GM18951 (cell line): ENCODE measurements around the gene IRX6.

Experiments
- POLR2A ChIP-seq: IDR thresholded peaks from 4 replicates; pipeline ENCODE4 v1.6.1; 2011; ENCODE audit warnings: mild to moderate bottlenecking; ENCODE audit not compliant: insufficient read length, insufficient read depth; ENCODE audit errors: extremely low read depth
- in situ Hi-C: fragments of 300-500 bp; cut with MboI; formaldehyde crosslinking; loops from one replicate; pipeline ENCODE4 v1.12.0; 2022; ENCODE audit warnings: low sequenced_read_pairs, mixed read lengths, inconsistent platforms; ENCODE audit not compliant: unreplicated experiment

IRX6 gene

GRCh38 chr16:55328611-55329569, 4.9 kb downstream of the IRX6 start:
- in situ Hi-C loops: no loop called here
- no peak for TF ChIP-seq POLR2A

GRCh38 chr16:55329791-55330428, 5.9 kb downstream of the IRX6 start:
- no peak for TF ChIP-seq POLR2A
- in situ Hi-C loops: no loop called here

GRCh38 chr16:55330781-55331647, 7.0 kb downstream of the IRX6 start:
- in situ Hi-C loops: no loop called here
- TF ChIP-seq POLR2A: no peak

- no peak for TF ChIP-seq POLR2A
- in situ Hi-C loops: no loop called here
Measured at GRCh38 chr16:55331648-55332185, 7.7 kb downstream of the IRX6 start.

GRCh38 chr16:55333684-55334083, 9.7 kb downstream of the IRX6 start:
- in situ Hi-C loops: no loop called here
- TF ChIP-seq POLR2A: no peak

- no peak for TF ChIP-seq POLR2A
- in situ Hi-C loops: no loop called here
Measured at GRCh38 chr16:55338646-55339045, 14.6 kb downstream of the IRX6 start.

GRCh38 chr16:55340445-55340844, 16.4 kb downstream of the IRX6 start:
- in situ Hi-C loops: no loop called here
- TF ChIP-seq POLR2A: no peak

GRCh38 chr16:55341681-55342080, 17.7 kb downstream of the IRX6 start:
- TF ChIP-seq POLR2A: no peak
- in situ Hi-C loops: no loop called here

- in situ Hi-C loops: no loop called here
- TF ChIP-seq POLR2A: no peak
Measured at GRCh38 chr16:55346475-55346874, 22.5 kb downstream of the IRX6 start.

GRCh38 chr16:55349867-55350266, 25.9 kb downstream of the IRX6 start:
- in situ Hi-C loops: no loop called here
- no peak for TF ChIP-seq POLR2A

GRCh38 chr16:55350984-55351383, 27.0 kb downstream of the IRX6 start:
- no peak for TF ChIP-seq POLR2A
- in situ Hi-C loops: no loop called here

- no peak for TF ChIP-seq POLR2A
Measured at GRCh38 chr16:55351936-55352335, 27.9 kb downstream of the IRX6 start.

GRCh38 chr16:55357241-55357640, 33.2 kb downstream of the IRX6 start:
- no peak for TF ChIP-seq POLR2A
- in situ Hi-C loops: no loop called here

More at GRCh38 chr16:55351936-55352335, 27.9 kb downstream of the IRX6 start:
- in situ Hi-C loops: no loop called here
